Lower leg skin (tissue), 3 donors: ENCODE data around the gene PRRG1.

ENCODE experiments used
- CTCF ChIP-seq, 3 donors: fragments of 450-650 bp; IDR thresholded peaks; one replicate each; pipeline ENCODE4 v1.5.1; 2016; ENCODE audit warnings: antibody characterized with exemption in 3 of 3, mild to moderate bottlenecking in 3 of 3, moderate library complexity in 2 of 3
- POLR2A ChIP-seq, 2 donors: fragments of 450-650 bp; IDR thresholded peaks; one replicate each; pipeline ENCODE4 v1.6.1; 2016 to 2017; ENCODE audit warnings: antibody characterized with exemption in 2 of 2, mild to moderate bottlenecking in 1 of 2, moderate library complexity in 1 of 2

- TF ChIP-seq CTCF (IDR thresholded peaks at IDR 0.05) (no peak), POLR2A (IDR thresholded peaks at IDR 0.05) (no peak)
Observed at GRCh38 chrX:37383313-37383712, 34.1 kb downstream of the PRRG1 start.
